Measurements from ENCODE around the gene BTNL2.
"Not testable (repeated sequence)": the region's sequence is repeated elsewhere in the genome, so short reads cannot be mapped to it uniquely, and the experiment has no call there.

BTNL2 gene

GRCh38 chr6:32406857-32407256 is at the start of gene BTNL2:
Gene BTNL2, minus strand, starts transcription at chr6:32407181. Its CDS starts 58 bp downstream, at chr6:32407123.
- DNase-seq (ENCODE audit: low spot score) = no peak

- DNase-seq (ENCODE audit: low spot score) = no peak
These were observed 42.2 kb upstream of the BTNL2 start for GRCh38 chr6:32449088-32449736.

GRCh38 chr6:32447932-32448331 is 41.0 kb upstream of the BTNL2 start:
- DNase-seq (ENCODE audit: low spot score) = no peak

- no peak for DNase-seq (ENCODE audit: low spot score)
These were observed 38.4 kb upstream of the BTNL2 start for GRCh38 chr6:32445321-32445854.

- no peak for DNase-seq (ENCODE audit: low spot score)
These were observed 37.5 kb upstream of the BTNL2 start for GRCh38 chr6:32444433-32444832.

GRCh38 chr6:32442977-32443552 is 36.1 kb upstream of the BTNL2 start:
- no peak for DNase-seq (ENCODE audit: low spot score)

GRCh38 chr6:32442243-32442667 is 35.3 kb upstream of the BTNL2 start:
- DNase-seq (ENCODE audit: low spot score) = no peak

GRCh38 chr6:32439602-32440214 is 32.7 kb upstream of the BTNL2 start, which contains the start of gene HLA-DRA:
Gene HLA-DRA, plus strand, starts transcription at chr6:32439887. Its CDS starts 64 bp downstream, at chr6:32439951.
- DNase-seq (ENCODE audit: low spot score) = no peak

- DNase-seq (ENCODE audit: low spot score) = no peak
These were observed 32.2 kb upstream of the BTNL2 start for GRCh38 chr6:32439139-32439538.

GRCh38 chr6:32436995-32437836 is 30.2 kb upstream of the BTNL2 start:
- no peak for DNase-seq (ENCODE audit: low spot score)

- no peak for DNase-seq (ENCODE audit: low spot score)
These were observed 29.2 kb upstream of the BTNL2 start for GRCh38 chr6:32436186-32436585.

- DNase-seq (ENCODE audit: low spot score) = not testable (repeated sequence)
These were observed 27.0 kb upstream of the BTNL2 start for GRCh38 chr6:32433950-32434349.

- DNase-seq (ENCODE audit: low spot score) = peak; percentile 60
These were observed 25.1 kb upstream of the BTNL2 start for GRCh38 chr6:32432050-32432450.

- DNase-seq (ENCODE audit: low spot score) = no peak
These were observed 24.2 kb upstream of the BTNL2 start for GRCh38 chr6:32431142-32431541.

GRCh38 chr6:32430179-32430578 is 23.2 kb upstream of the BTNL2 start:
- DNase-seq (ENCODE audit: low spot score) = no peak

GRCh38 chr6:32427934-32428474 is 21.0 kb upstream of the BTNL2 start:
- DNase-seq (ENCODE audit: low spot score) = no peak

GRCh38 chr6:32427218-32427617 is 20.2 kb upstream of the BTNL2 start:
- DNase-seq (ENCODE audit: low spot score) = no peak

- no peak for DNase-seq (ENCODE audit: low spot score)
These were observed 19.4 kb upstream of the BTNL2 start for GRCh38 chr6:32426338-32426737.

- DNase-seq (ENCODE audit: low spot score) = peak; percentile 39
These were observed 17.8 kb upstream of the BTNL2 start for GRCh38 chr6:32424589-32425300.

- DNase-seq (ENCODE audit: low spot score) = no peak
These were observed 9.1 kb upstream of the BTNL2 start for GRCh38 chr6:32416036-32416435.

GRCh38 chr6:32415521-32416019 is 8.6 kb upstream of the BTNL2 start:
- DNase-seq (ENCODE audit: low spot score) = peak; percentile 64

Data from RKO (cell line).